ENCODE results near the gene SCGB1A1.

Gene SCGB1A1

GRCh38 chr11:62401811-62402210, 17.0 kb upstream of the SCGB1A1 start:
- H3K9me3 ChIP-seq (ENCODE audit: low read length) = no peaks in the 10 kb centered on the region
- H3K9me2 ChIP-seq (ENCODE audit: low read depth, low read length) = no peaks in the 10 kb centered on the region
- H2AFZ ChIP-seq (ENCODE audit: low read length) = no peak overlapping the region
- no peaks in the 10 kb centered on the region for H3F3A ChIP-seq (ENCODE audit: insufficient read depth, low read length)
- no peaks in the 10 kb centered on the region; the same call in 1 of the 2 replicates for H3K27me3 ChIP-seq (ENCODE audit: insufficient read depth, low read length)
- no peaks in the 10 kb centered on the region for H3K36me3 ChIP-seq (ENCODE audit: insufficient read depth, low read length)
- no peak for TF ChIP-seq EZH2 (IDR thresholded peaks at IDR 0.05; ENCODE audit: borderline replicate concordance, low read length)
- no peak for TF ChIP-seq CTCF (IDR thresholded peaks at IDR 0.05; ENCODE audit: low read length)
- H3K27ac ChIP-seq (ENCODE audit: low read depth, low read length, poor library complexity, severe bottlenecking) = no peak overlapping the region
- no peak overlapping the region for H3K9ac ChIP-seq (ENCODE audit: low read length)
- H3K4me1 ChIP-seq (ENCODE audit: insufficient read depth, low read length, severe bottlenecking) = no peaks in the 10 kb centered on the region
- H4K20me1 ChIP-seq (ENCODE audit: insufficient read depth, low read length) = no peaks in the 10 kb centered on the region
- H3K79me2 ChIP-seq (ENCODE audit: insufficient read depth, low read length) = no peaks in the 10 kb centered on the region
- no peak overlapping the region for H3K4me2 ChIP-seq (ENCODE audit: low read length)
- H3K4me3 ChIP-seq (ENCODE audit: low read depth, low read length, poor library complexity, severe bottlenecking) = no peak overlapping the region

DNA sequence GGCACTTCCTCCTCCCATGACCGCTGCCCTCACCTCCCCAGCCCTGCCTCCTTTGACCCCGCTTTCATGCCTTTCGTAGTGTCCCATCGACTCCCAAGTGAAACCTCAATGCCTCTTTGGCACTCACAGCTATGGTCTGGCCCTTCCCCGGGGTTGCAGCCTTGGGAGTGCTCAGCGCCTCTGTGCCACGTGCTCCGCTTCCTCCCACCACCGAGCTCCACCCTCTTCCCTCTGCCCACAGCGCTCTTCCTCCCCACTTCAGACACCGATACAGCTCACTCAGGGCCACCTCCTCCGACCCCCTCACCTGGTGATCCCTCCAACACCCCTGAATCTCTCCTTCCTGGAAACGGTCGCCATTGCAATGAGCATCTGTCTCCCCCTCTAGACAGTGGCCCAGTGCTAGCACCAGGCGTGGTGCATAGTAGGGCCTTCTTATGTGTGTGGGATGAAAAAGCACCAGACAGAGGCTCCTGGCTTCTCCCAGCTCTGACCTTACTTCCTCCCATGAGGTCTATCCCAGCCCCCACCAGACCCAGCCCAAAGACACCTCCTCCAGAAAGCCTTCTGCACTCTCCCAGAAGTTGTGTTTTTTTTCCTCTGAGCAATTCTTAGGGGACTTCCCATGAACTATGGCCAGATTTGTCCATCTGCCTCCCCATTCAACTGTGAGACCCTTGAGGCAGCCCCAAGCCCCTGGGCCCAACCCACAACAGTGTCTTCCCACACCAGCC, 16.4 kb upstream of the SCGB1A1 start:
- H4K20me1 ChIP-seq (ENCODE audit: insufficient read depth, low read length) = no peaks in the 10 kb centered on the region
- H3K4me2 ChIP-seq (ENCODE audit: low read length) = no peak overlapping the region
- no peak overlapping the region for H3K4me3 ChIP-seq (ENCODE audit: low read depth, low read length, poor library complexity, severe bottlenecking)
- H3K9ac ChIP-seq (ENCODE audit: low read length) = no peak overlapping the region
- H3K79me2 ChIP-seq (ENCODE audit: insufficient read depth, low read length) = no peaks in the 10 kb centered on the region
- H3K27me3 ChIP-seq (ENCODE audit: insufficient read depth, low read length) = no peaks in the 10 kb centered on the region; the same call in 1 of the 2 replicates
- no peak overlapping the region for H3K27ac ChIP-seq (ENCODE audit: low read depth, low read length, poor library complexity, severe bottlenecking)
- H3F3A ChIP-seq (ENCODE audit: insufficient read depth, low read length) = no peaks in the 10 kb centered on the region
- TF ChIP-seq EZH2 (IDR thresholded peaks at IDR 0.05; ENCODE audit: borderline replicate concordance, low read length) (no peak), CTCF (IDR thresholded peaks at IDR 0.05; ENCODE audit: low read length) (no peak)
- no peaks in the 10 kb centered on the region for H3K9me3 ChIP-seq (ENCODE audit: low read length)
- H2AFZ ChIP-seq (ENCODE audit: low read length) = no peak overlapping the region
- H3K9me2 ChIP-seq (ENCODE audit: low read depth, low read length) = no peaks in the 10 kb centered on the region
- no peaks in the 10 kb centered on the region for H3K36me3 ChIP-seq (ENCODE audit: insufficient read depth, low read length)
- no peaks in the 10 kb centered on the region for H3K4me1 ChIP-seq (ENCODE audit: insufficient read depth, low read length, severe bottlenecking)

- H3K36me3 ChIP-seq (ENCODE audit: insufficient read depth, low read length) = no peaks in the 10 kb centered on the region
- H3K4me3 ChIP-seq (ENCODE audit: low read depth, low read length, poor library complexity, severe bottlenecking) = no peak overlapping the region
- no peaks in the 10 kb centered on the region; the same call in 1 of the 2 replicates for H3K27me3 ChIP-seq (ENCODE audit: insufficient read depth, low read length)
- no peaks in the 10 kb centered on the region for H3F3A ChIP-seq (ENCODE audit: insufficient read depth, low read length)
- H3K4me1 ChIP-seq (ENCODE audit: insufficient read depth, low read length, severe bottlenecking) = no peaks in the 10 kb centered on the region
- no peak overlapping the region for H3K9ac ChIP-seq (ENCODE audit: low read length)
- no peak overlapping the region for H3K4me2 ChIP-seq (ENCODE audit: low read length)
- no peak for TF ChIP-seq CTCF (IDR thresholded peaks at IDR 0.05; ENCODE audit: low read length)
- no peak for TF ChIP-seq EZH2 (IDR thresholded peaks at IDR 0.05; ENCODE audit: borderline replicate concordance, low read length)
- no peaks in the 10 kb centered on the region for H3K79me2 ChIP-seq (ENCODE audit: insufficient read depth, low read length)
- no peaks in the 10 kb centered on the region for H4K20me1 ChIP-seq (ENCODE audit: insufficient read depth, low read length)
- no peak overlapping the region for H3K27ac ChIP-seq (ENCODE audit: low read depth, low read length, poor library complexity, severe bottlenecking)
- H3K9me2 ChIP-seq (ENCODE audit: low read depth, low read length) = no peaks in the 10 kb centered on the region
- no peaks in the 10 kb centered on the region for H3K9me3 ChIP-seq (ENCODE audit: low read length)
- H2AFZ ChIP-seq (ENCODE audit: low read length) = no peak overlapping the region
Measured at GRCh38 chr11:62402960-62403730, 15.7 kb upstream of the SCGB1A1 start.
